T-cell (primary cell): ENCODE data around the gene TAF1C. TPM values are rescaled to one million over a fixed set of nuclear protein-coding genes. Genes with fewer than 3 reads are reported as not detected.

ENCODE experiments used
- total RNA-seq, 35 experiments: library from RNA in 6 of 35; stranded (reverse) in 6 of 35; fragments of 120-200 nt in 1 of 35; gene quantifications; one replicate each; pipeline versions ENCODE4 v1.2.1 to v1.2.4 and lab custom pipeline; 2013 to 2026

Gene TAF1C
- total RNA-seq, 5 donors from 2014 or later (not counting 1 experiment from before 2014, with no cell fraction given) = 81.9 to 97.6 (median 92.8) TPM

Other genes starting within 250 kb of the TAF1C start
- gene OSGIN1, start 233.8 kb downstream of the TAF1C start, total RNA-seq = 1 to 10 TPM in 3 of 5 donors, under 1 TPM in 2; 0.41 to 2.8 (median 1.1) TPM
- gene NECAB2, start 218.8 kb downstream of the TAF1C start, total RNA-seq = not detected
- not detected for gene SLC38A8, start 144.3 kb downstream of the TAF1C start, total RNA-seq
- 100 to 1,000 TPM; 122 to 142 (median 131) TPM for gene MBTPS1, start 70.1 kb downstream of the TAF1C start, total RNA-seq
- 10 to 100 TPM; 11.9 to 23.5 (median 20.4) TPM for gene HSDL1, start 41.9 kb downstream of the TAF1C start, total RNA-seq
- under 1 TPM in 2 of 5 donors, not detected in 3; 0.16 to 0.32 TPM for gene DNAAF1, start 41.7 kb downstream of the TAF1C start, total RNA-seq
- gene ADAD2, start 4.1 kb upstream of the TAF1C start, total RNA-seq = under 1 TPM in 1 of 5 donors, not detected in 4; 0.25 TPM
- not detected for gene KCNG4, start 53.0 kb upstream of the TAF1C start, total RNA-seq
- not detected for gene WFDC1, start 107.8 kb upstream of the TAF1C start, total RNA-seq
- gene ATP2C2, start 181.5 kb upstream of the TAF1C start, total RNA-seq = not detected